Loucy (cell line): ENCODE results near the gene LIG1.

Source experiments
- CTCF ChIP-seq: fragments of 200-600 bp; sonication (generic); conservative IDR thresholded peaks from 2 replicates; pipeline ENCODE4 v1.5.1; 2014; ENCODE audit warnings: mild to moderate bottlenecking, antibody characterized with exemption, low read length
- EZH2phosphoT487 ChIP-seq: fragments of 200-600 bp; IDR thresholded peaks from 2 replicates; pipeline ENCODE4 v1.6.1; 2018; ENCODE audit warnings: antibody characterized with exemption, mild to moderate bottlenecking, moderate library complexity, borderline replicate concordance

GRCh38 chr19:48121909-48122371 lies 48.2 kb downstream of the LIG1 start:
- TF ChIP-seq CTCF = no peak
- no peak for TF ChIP-seq EZH2phosphoT487
